GM10266 (cell line): ENCODE measurements around the gene GOLGA6L9.
"Not testable (repeated sequence)": the region's sequence is repeated elsewhere in the genome, so short reads cannot be mapped to it uniquely, and the experiment has no call there.

Experiments
- DNase-seq: peaks from one replicate; pipeline ENCODE4 v3.0.0; 2012; ENCODE audit errors: extremely low spot score
- TF ChIP-seq, protein P1 (sequence below): IDR thresholded peaks from 2 replicates; pipeline ENCODE4 v1.5.1; 2012; ENCODE audit warnings: mild to moderate bottlenecking, low read depth; ENCODE audit not compliant: control insufficient read depth, insufficient read depth; ENCODE audit errors: missing control alignments

Gene GOLGA6L9

GRCh38 chr15:82420966-82421365 lies 8.7 kb upstream of the GOLGA6L9 start:
- DNase-seq, result not testable (repeated sequence)

DNA sequence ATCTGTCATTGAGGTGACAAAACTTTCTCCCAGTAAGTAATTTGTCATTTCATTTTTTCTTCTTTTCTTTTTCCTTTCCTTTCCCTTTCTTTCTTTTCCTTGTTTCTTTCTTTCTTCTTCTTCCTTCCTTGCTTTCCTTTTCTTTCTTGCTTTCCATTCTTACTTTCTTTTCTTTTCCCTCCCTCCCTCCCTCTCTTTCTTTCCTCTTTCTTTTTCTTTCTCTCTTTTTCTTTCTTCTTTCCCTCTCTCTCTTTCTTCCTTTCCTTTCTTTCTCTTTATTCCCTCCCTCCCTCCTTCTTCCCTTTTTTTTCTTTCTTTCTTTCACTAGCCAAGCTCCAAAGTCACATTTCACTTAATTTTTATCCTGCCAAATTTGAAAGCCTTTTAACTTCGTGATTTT lies 2.5 kb upstream of the GOLGA6L9 start:
- not testable (repeated sequence) for DNase-seq

GRCh38 chr15:82445420-82445819 lies 15.8 kb downstream of the GOLGA6L9 start:
- not testable (repeated sequence) for DNase-seq
- TF ChIP-seq, protein P1, sequence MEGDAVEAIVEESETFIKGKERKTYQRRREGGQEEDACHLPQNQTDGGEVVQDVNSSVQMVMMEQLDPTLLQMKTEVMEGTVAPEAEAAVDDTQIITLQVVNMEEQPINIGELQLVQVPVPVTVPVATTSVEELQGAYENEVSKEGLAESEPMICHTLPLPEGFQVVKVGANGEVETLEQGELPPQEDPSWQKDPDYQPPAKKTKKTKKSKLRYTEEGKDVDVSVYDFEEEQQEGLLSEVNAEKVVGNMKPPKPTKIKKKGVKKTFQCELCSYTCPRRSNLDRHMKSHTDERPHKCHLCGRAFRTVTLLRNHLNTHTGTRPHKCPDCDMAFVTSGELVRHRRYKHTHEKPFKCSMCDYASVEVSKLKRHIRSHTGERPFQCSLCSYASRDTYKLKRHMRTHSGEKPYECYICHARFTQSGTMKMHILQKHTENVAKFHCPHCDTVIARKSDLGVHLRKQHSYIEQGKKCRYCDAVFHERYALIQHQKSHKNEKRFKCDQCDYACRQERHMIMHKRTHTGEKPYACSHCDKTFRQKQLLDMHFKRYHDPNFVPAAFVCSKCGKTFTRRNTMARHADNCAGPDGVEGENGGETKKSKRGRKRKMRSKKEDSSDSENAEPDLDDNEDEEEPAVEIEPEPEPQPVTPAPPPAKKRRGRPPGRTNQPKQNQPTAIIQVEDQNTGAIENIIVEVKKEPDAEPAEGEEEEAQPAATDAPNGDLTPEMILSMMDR, result peak; percentile 4

GRCh38 chr15:82457336-82457735 lies 27.7 kb downstream of the GOLGA6L9 start:
- not testable (repeated sequence) for DNase-seq

DNA sequence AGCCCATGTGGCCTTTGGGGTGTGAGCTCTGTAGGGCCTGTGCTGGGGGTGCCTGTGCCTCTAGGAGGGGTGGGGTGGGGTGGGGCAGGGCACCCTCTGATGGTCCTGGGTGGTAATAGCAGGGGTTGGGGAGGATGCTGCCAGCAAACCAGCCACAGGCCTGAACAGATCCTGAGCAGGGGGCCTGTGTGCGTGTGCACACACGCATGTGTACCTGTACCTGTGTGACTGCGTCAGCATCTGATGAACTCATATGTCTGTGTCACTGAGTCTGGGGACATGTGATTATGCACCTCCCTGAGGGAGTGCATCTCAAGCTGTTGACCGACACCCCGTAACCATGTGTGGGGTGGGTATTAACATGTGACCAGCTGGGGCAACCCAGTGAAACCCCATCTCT lies 36.0 kb downstream of the GOLGA6L9 start:
- not testable (repeated sequence) for DNase-seq

- TF ChIP-seq, protein P1, result peak; percentile 13
- not testable (repeated sequence) for DNase-seq
These were observed 38.6 kb downstream of the GOLGA6L9 start for GRCh38 chr15:82468205-82468604.

DNA sequence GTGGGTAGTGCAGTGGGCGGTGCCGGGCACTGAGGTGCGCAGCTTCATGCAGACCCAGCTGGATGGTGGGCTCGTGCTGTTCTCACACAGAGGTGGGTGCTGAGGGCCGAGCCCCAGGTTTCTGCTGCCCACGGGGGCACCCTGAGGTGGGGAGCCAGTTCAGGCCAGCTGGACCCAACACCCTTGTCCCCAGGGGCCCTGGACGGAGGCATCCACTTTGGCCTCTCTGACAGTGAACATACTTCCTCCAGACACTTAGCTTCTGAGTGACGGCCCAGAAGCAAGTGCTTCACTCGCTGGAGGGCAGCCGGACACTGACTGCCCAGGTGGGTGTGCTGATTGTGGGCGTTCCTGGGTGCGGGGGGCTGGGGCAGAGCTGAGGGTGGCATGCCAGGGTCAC lies 39.8 kb downstream of the GOLGA6L9 start:
- DNase-seq, result not testable (repeated sequence)

- not testable (repeated sequence) for DNase-seq
These were observed 42.8 kb downstream of the GOLGA6L9 start for GRCh38 chr15:82472269-82472982.

DNA sequence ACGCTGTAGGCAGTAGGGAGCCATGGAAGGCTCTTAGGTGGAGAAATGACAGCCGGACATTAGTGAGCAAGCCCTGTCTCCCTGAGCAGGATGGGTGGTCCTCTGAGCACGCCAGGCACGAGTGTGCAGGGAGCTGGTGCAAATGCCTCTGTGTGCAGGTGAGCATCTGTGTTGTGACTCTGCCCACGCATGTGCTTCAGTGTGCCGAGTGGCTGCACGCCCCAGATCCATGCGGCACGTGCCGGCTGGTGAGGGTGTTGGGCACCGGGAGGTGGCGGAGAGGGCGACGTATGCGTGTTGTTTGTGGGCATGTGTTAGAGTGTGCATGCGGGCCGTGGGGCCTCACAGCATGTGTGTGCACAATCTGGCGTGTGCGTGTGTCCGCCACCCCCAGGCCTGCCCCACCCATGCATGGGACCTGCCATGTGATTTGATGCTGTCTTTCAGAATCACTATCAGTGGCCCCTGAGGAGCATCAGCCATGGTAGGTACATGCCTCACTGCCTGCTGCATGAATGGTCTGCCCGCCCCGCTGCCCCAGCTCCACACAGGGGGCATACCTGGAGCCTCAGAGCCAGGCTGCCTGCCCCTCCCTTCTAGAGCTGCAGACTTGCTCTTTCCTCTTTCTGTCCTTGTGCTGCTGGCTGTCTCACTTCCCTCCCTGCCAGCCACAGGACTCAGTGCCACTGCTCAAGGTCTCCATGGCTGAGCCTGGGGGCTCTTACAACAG lies 45.1 kb downstream of the GOLGA6L9 start:
- not testable (repeated sequence) for DNase-seq

GRCh38 chr15:82475345-82475967 lies 45.8 kb downstream of the GOLGA6L9 start:
- not testable (repeated sequence) for DNase-seq

GRCh38 chr15:82476697-82477342 lies 47.2 kb downstream of the GOLGA6L9 start:
- not testable (repeated sequence) for DNase-seq

DNA sequence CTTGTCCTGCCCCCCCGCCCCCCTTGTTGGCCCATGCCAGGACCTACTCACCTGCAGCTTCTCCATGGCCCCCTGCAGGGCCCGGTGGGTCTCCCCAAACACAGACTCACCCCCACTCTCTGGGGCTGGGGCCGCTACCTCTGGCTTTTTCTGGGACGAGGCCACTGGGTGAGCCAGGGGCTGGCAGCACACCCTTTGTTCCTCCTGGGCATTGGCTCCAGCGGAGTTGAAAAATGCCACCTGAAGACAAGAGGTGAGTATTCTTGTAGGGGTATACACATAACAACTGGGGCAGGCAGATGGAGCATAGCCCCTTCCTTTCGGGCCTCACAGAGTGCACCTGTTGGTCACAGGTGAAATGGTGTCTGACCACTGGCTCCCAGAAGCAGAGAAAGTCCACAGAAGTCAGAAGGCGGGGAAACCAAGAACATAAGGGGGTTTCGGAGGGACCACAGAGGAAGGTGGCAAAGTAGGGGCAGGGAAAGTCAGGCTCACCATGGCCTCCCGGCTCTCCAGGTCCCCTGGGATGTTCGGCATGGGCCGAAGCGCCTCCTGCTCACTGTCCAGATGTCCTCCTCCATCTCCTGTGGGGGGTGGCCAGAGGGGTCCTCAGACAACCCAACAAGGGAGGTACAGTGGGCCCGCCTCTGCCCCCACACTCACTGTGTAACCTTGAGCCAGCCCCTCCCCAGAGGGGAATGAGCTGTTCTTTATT lies 47.9 kb downstream of the GOLGA6L9 start:
- DNase-seq, result not testable (repeated sequence)
